Activated T-helper 1 cell treated with Interleukin-2 at 50 U/mL for 16 hours (primary cell): ENCODE measurements around the gene SLC26A5.
"Not testable (repeated sequence)": the region's sequence is repeated elsewhere in the genome, so short reads cannot be mapped to it uniquely, and the experiment has no call there.

Source experiments
- DNase-seq: peaks from one replicate; pipeline ENCODE4 v3.0.0-alpha.2; 2020; ENCODE audit warnings: low read depth

Gene SLC26A5

GRCh38 chr7:103399687-103400086, 46.3 kb downstream of the SLC26A5 start:
- DNase-seq: not testable (repeated sequence)

DNA sequence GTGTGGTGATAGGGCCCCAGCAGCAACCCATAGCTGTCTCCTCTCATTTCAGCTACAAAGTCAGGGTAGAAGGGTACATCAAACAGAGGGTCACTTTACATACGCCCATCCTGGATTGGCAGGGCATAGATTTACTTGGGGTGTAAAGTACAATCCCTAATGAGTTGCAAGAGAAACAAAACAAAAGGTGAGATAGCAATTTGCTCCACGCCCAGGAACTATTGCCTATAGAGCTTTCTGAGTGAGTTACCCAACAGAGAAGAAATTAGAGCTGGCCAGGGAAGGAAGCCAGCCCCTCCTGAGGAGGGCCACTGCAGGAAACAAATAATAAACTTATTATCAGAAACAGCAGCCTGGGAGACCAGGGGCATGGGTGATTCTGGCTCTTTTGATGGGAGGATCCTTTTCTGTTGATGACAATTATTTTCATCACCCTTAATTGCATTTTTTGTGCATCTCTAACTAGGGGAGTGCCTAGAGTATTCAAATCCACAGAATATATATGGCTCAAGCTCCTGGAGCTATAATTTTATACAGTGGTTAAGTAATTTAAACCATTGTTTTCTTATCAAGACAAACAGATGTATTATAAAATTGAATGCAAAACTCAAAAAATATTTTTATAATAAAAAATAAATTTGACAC, 47.4 kb downstream of the SLC26A5 start:
- DNase-seq: no peak

DNA sequence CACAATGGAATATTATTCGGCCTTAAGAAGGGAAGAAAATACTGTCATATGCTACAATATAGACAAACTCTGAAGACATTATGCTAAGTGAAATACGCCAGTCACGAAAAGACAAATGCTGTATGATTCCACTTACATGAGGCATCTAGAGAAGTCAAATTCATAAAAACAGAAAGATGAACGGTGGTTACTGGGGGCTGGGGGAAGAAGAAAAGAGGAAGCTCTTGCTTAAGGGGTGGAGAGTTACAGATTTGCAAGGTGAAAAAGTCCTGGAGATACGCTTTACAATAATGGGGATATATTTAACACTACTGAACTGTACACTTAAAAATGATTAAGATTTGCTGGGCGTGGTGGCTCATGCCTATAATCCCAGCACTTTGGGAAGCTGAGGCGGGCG, 49.5 kb downstream of the SLC26A5 start:
- DNase-seq: no peak

DNA sequence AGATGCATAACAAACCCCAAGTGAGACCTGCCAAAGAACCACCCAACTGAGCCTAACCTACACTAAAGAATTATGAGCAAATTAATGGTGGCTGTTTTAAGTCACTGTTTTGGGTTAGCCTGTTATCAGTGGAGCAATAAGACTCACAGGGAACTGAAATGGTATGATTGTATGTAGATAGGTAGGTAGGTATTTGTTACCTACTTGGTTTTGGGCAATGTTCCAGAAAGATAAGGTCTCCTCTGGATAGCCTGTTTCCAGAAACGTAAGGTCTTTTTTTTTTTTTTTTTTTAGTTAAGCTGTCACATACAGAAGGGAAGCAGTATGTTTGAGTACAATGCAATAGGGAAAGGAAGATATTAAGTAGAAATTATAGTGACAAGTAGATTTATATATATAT, 50.9 kb downstream of the SLC26A5 start:
- DNase-seq: no peak

DNA sequence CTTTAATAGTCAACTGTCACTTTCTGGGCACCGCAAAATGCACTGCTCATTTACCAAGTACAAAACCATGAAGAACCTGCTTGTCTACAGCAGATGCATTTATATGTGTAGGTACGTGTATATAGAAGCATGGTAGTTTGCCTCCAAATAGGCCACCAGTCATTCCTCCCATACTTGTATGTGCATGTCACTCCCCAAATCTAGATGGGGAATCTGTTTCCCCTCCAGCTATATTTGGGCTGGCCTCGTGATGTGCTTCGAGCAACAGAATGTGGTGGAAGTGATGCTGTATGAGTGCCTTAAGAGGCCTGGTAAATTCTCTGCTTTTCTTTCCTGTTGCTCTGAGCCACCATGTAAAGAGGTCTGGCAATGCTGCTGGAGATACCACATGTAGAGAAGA, 51.4 kb downstream of the SLC26A5 start:
- no peak for DNase-seq

DNA sequence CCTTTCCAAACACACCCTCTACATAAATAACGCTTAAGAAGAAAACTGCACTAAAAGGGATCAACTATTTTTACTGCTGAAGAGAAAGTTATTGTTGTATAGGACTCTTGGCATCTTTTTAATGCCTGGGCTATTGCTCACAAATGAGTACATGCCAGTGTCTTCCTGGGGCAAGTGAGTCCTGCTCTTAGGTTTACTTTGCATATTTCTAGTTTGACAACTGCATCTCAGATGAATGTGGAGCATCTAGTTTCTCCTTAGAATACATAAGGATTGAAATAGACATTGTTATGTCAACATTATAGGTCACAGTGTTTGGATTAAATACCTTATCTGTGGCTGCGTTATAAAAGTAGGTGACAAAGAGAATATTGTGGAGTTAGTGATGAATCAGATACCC, 54.0 kb downstream of the SLC26A5 start:
- no peak for DNase-seq

DNA sequence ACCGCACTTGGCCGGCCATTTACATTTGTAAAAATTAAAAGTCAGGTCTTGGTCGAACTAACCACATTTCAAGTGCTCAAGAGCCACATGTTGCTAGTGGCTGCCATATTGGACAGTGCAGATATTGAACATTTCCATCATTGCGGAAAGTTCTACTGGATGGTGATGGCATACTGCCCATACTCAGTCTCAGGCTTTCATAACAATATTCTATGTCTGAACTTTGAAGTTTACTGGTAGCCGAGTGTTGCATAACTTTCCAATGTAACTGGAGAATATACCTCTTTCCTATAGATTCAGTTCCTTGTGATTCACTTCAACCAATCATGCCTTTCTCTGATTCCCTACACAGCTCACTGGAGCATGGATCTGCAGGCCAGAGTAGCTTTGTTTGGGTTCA, 54.9 kb downstream of the SLC26A5 start:
- no peak for DNase-seq

GRCh38 chr7:103389263-103389662, 56.7 kb downstream of the SLC26A5 start:
- DNase-seq: no peak

- no peak for DNase-seq
These were observed 57.4 kb downstream of the SLC26A5 start for GRCh38 chr7:103388469-103389140.

DNA sequence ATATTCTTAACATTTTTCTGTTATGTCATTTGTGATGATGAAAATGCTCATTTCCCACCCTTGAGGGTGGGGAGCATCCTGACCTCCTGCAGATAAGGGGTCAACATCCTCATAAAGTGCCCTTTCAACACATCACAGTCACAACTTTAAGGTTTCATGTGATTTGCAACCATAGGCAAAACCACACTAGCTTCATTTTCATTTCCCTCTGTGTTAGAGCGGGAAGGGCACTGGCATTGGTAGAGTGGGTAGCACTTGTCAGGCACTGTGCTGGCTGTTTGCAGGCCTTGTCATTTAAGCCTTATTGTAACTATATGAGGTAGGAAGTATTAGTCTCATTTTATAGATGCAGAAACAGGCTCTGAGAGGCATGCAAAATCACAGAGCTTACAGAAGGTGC, 58.8 kb downstream of the SLC26A5 start:
- DNase-seq: no peak

DNA sequence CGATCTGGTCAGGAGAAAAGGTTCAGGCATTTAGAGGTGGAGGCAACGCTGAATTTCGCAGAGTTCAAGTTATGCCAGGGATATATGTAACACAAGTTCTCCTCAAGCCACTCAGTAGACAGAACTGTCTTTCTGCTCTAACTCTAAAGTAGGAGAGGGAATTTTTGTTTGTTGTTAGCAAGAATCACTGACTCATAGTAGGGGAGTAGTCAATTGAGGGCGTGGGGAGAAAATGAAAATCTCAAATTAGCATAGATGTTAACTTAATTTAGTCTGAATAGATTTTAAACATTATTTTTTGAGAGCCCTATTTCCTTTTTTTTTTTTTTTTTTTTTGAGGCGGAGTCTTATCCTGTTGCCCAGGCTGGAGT, 64.0 kb downstream of the SLC26A5 start:
- DNase-seq: no peak

DNA sequence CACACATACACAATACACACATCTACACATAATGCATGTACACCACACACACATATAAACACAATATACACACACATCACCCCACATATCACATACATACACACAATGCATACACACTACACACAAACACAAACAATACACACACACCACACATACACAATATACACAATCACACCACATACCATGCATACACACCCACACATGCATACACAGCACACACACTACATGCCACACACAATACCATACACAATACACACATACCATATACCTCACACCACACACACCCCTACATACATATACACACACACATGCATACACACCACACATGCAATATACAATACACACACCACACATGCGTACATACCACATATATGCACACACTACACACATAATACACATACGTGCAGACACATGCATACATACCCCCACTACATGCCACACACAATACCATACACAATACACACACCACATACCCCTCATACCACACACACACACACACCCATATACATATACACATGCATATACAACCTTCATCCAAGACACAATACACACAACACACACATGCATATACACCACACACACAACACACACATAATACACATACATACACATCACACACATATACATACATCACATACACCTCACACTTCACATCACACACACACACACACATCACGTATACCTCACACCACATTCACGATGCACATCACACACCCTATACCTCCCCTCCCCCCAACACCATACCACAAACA, 64.6 kb downstream of the SLC26A5 start:
- DNase-seq: no peak

DNA sequence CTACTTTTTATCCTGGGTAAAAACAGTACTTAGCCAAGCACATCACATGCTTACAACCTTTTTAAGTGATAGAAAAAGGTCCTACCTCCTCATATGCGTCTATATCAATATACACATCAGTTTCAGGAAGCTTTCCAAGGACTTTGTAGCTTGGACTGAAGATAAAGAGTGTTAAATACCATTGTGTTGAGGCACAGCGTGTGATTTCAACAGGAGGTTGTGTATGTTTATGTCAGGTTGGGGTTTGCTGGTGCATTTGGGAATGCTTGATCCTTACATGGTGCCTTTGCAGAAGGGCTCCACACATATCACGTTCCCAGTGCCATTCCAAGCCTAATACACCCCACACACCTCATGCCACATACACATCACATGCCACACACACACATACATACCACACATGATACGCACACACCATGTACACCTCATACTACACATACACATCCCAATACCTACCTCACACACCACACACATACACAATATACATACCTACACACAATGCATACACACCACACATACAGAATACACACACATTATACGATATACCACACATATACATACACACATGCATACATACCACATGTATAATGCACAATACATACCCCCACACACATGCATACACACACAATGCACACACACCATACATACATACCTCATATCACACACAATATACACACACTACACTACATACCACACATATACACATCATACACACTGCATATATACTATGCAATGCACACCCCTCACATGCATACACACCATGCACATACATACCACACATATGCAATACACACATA, 65.4 kb downstream of the SLC26A5 start:
- no peak for DNase-seq

- DNase-seq: no peak
These were observed 66.6 kb downstream of the SLC26A5 start for GRCh38 chr7:103379270-103379975.

DNA sequence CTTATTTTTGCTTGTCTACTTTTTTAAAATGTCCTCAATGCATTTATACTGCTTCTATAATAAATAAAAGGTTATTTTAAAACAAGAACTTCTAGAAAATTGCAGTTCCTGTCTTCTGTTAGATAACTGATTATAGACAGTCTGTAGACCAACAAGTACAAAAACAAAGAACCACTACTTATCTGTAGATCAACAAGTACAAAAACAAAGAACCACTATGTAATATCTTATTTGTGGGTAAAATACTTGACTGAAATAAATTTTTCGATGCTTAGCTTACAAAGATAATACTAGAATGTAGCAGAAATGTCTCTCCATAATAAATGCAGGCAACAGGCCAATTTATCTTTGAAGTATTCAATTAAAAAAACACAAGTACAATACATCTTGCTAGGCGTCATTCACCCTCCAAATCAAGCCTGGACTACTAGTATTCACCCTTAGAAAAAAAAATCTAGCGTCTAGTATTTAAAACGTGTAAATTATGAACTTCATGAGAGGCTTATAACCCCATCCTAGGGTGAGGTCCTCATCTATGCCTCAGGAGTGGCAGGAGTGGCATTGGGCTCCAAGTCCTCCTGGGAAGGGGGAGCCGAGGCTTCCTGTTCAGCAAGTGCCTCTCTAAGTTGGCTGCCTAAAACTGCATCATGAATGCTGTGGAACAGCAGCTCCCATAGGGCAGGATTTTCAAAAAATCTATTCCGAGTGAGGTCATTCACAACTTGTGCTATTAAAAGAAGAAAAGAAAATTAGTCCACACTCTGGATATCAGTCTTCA, 72.0 kb downstream of the SLC26A5 start:
- no peak for DNase-seq

DNA sequence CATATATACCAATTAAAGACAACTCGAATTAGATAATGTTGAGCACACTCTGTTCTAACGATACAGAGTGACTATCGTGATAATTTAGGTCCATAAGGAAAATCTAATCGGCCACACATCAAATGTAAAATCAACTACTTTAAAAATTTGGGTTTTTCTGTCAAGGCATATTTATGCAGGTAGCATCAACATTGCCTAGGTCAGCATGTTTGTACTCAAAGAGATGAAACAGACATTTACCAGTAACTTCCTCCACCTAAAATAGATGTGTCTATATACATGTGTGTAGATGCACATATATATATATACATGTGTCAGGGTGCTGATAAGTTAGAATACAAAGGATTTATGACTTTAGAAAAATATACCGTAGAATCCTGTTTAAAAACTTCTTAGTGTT, 76.6 kb downstream of the SLC26A5 start:
- DNase-seq: no peak

DNA sequence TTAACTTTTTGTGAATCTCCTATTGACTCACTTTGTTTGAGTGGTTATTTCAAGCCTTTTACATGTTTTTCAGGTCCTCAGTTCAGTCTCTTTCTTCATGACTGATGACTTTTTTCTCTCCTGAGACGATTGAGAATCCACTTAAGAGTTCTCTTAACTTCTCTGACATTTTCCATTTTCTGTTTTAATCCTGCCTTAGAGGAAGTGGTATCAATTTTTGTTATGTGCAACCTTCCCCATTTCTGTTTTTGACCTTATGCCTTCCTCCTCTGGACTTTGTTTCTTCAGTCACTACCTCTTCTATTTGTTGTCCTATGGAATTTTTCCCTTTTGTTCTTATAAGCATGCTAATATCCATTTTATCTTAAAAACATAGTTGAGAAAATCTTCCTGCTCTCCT, 96.2 kb downstream of the SLC26A5 start:
- DNase-seq: no peak

GRCh38 chr7:103348959-103349358, 97.0 kb downstream of the SLC26A5 start:
- no peak for DNase-seq

DNA sequence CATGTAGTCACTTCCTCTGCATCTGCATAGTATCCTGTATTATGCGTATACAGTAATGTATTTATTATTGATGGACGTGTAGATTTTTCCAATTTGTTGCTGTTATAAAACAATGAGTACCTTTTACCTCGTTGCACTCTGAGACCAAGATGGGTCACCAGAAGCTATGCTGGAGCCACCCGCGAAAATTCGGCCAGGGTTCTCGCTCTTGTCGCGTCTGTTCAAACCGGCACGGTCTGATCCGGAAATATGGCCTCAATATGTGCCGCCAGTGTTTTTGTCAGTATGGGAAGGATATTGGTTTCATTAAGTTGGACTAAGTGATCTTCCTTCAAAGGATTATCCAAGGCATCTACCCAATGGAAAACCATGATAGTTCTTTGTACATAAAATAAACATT, 97.6 kb downstream of the SLC26A5 start:
- DNase-seq: no peak

DNA sequence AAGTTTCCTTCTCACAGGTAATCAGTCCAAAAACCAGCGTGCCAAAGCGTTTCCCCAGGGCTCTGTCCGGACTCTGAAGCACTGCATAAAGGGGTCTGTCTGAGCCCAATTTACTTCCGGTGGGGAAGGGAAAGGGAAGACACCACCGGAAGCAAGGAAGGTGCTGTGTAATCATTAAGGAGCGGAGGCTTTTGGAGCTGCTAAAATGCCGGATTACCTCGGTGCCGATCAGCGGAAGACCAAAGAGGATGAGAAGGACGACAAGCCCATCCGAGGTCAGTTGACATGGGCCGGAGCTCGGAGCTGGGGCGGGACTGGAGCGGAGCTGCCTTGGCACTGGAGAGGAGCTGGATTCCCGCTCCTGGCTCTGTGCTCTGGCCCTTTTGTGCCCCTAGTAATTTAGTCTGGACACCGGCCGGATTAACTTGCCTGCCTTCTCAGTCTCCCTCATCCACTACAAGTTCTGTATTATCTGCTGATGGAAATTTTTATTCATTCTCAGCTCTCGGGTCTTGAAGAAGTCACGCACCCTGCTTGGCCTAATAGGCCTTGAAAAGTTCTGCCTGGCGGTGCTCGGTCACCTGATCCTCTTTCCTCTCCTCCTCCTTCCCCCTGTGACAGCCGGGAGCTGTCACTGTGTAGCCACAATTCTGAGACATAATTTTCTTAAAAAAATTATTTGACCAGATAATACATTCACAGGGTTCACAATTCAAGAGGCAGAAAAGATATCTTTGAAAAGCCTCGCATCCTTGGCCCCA, 98.3 kb downstream of the SLC26A5 start, which contains the start of gene PSMC2:
PSMC2 (plus strand) TSS at position 137 of the 761 bp plus-strand sequence; CDS start at position 206, 69 bp downstream.
- DNase-seq: peak; percentile 71
